Activated CD4-positive, CD25-positive, alpha-beta regulatory T cell treated with anti-CD3 and anti-CD28 coated beads, Interleukin-2, amount 50 U/mL, for 16 hours (primary cell): Measurements from ENCODE around the gene KRTAP27-1.

Experiments
- DNase-seq: peaks from one replicate; pipeline ENCODE4 v3.0.0-alpha.2; 2020; ENCODE audit warnings: low read depth, low spot score

KRTAP27-1 gene, protein sequence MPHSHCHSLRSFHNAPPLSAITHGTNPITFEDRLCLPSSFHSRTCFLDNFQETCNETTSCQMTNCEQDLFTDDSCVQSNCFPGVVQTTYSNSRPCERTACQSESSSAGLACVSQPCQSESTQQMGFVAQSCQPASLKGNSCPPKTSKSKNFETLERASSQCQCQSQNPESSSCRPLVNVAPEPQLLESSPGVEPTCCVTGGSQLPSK

DNA sequence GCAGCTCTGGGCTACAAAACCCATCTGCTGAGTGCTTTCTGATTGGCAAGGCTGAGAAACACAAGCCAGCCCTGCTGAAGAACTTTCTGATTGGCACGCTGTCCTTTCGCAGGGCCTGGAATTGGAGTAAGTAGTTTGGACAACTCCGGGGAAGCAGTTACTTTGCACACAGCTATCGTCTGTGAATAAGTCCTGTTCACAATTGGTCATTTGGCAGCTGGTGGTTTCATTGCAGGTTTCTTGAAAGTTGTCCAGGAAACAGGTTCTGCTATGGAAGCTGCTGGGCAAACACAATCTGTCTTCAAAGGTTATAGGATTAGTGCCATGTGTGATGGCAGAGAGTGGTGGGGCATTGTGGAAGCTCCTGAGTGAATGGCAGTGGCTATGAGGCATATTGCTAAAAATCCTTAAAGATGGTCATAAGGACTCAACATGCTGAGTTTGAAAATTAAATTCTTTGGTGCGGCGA lies at the start of gene KRTAP27-1:
KRTAP27-1 (minus strand) TSS at position 419 of the 469 bp plus-strand sequence; CDS start at position 393, 26 bp downstream.
- DNase-seq, result no peak

DNA sequence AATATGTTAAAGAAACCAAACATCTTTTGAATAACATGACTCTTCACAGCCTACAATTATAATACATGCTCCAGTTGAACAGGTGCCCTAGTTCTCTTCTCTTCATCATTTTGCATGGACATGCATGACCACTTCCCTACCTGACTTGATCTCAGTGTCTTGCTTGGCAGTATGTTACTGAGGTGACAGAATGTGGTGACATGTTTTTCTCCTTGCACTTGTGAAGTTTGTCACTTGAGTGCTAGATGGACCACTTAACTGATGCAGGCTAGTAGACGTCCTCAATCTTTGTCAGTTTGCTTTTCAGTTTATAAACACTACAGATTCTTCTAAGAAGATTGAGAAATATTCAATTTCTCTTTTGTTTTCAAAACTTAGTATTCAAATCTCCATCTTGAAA lies 44.7 kb upstream of the KRTAP27-1 start:
- no peak for DNase-seq

DNA sequence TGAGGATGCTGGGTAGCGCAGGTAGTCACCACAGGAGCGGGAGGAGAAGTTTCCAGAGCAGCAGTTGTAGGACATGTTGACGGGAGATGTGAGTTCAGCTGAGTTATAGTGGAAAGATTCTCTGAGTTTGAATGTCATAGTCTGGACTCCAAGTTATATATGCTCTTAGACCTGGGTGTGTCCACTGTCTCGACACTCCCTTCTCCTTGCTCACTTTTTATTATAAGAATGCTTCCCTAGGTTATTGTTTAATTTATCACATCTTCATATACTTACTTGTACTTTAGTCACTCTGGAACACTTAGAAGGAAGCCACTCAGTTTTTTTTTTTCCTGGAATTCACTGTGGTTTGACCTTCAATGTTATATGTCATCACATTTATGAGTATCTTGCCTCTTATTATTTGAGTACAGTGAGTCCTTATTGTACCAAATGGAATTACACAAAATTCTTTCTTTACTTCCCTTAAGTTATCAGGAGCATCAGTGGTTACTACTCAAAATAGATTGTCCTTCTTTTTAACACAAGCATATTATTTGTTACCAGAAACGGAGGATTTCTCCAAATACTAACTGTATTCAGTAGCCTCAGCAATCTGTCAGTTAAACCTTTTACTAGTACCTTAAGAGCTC lies 34.8 kb upstream of the KRTAP27-1 start, which contains the start of gene KRTAP13-2:
KRTAP13-2 (minus strand) TSS at position 133 of the 632 bp plus-strand sequence; CDS start at position 75, 58 bp downstream.
- DNase-seq, result no peak

DNA sequence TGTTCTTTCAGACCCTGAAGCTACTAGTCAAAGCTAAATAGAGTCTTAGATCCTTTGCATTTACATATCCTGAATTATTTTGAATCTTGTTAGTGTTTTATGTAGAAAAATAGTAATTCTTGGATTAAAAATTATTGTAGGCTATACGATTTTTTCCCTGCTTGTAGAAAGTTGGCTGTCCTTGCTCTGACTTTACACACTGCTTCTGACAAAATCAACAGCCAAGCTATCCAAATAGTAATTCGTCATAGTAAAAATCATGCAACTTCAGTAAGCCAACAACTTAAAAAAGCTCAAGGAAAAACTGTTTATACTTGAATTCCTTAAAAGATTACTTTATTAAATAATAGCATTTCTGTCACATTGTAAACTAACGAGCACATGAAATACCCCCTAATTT lies 18.4 kb upstream of the KRTAP27-1 start:
- no peak for DNase-seq

DNA sequence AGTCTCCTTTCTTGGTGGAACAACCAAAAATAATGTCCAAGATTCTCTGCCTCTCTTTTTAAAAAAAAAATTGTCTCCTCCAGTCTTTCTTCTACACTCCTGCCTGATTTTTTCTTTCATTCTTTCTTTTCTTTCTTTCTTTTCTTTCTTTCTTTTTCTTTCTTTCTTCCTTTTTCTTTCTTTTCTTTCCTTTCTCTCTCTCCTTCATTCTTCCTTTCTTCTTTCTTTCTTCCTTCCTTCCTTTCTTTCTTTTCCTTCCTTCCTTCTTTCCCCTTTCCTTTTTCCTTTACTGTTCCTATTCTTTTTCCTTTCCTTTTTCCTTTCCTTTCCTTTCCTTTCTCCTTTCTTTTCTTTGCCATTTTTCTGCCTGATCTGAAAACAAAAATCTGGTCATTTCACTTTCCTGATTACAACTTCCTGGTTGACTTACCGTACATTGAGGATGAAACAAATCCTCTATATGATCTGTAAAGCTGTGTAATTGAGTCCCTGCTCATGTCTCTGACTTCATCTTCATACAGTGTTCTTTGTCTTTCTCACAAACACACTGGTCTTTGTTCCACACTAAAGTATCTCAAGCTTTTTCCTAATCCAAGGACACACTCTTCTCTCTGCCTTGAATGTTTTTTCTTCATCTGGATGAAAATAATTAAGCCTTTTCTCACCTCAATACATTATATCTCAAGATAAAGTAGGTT lies 17.0 kb upstream of the KRTAP27-1 start:
- no peak for DNase-seq

DNA sequence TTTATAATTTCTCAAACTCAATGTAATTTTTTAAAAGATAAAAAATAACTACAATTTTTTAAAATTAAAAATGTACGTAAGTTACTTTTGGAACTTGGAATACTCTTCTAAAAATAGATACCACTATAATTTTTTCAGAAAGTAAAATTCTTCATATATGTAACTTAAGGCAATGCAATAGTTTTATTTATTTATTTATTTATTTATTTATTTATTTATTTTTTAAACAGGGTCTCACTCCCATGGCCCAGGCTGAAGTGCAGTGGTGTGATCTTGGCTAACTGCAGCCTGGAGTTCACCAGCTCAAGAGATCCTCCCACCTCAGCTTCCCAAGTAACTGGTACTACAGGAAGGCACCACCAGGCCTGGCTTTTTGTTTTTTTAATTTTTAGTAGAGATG lies 14.0 kb upstream of the KRTAP27-1 start:
- DNase-seq, result no peak

DNA sequence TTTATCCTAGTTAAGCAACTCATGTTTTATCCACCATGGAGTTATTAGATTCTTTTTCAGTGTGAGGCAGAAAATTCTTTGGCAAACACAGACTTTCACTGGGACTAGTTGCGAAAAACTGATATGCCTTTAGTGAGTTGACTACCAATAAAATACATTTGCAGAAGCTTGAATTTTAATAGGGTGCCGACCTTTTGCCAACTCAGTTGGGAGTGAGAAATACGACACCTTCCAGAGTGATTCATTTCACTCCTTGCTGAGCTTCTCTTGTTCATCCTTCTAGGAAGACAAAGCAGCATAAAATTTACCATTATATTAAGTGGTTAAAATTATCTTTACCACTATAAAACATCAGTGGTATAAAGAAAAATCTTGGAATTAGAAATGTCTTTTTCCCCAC lies 12.1 kb upstream of the KRTAP27-1 start:
- no peak for DNase-seq

DNA sequence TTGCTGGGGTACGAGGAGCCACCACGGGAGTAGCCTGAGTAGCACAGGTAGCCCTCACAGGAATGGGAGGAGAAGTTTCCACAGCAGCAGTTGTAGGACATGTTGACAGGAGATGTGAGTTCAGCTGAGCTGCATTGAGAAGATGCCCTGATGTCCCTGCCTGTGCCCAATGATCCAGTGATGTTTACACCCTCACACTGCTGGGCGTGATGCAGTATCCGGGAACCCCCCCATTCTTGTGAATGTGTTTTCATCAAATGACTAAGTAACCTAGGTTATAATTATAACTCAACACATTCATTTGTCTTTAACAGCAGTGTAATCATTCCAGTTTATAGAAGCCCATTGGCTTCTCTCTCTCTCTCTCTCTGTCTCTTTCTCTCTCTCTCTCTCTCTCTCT lies 11.0 kb upstream of the KRTAP27-1 start, which contains the start of gene KRTAP23-1:
KRTAP23-1 (minus strand) TSS at position 101 of the 400 bp plus-strand sequence; CDS start at position 101, 0 bp downstream.
- DNase-seq, result no peak

DNA sequence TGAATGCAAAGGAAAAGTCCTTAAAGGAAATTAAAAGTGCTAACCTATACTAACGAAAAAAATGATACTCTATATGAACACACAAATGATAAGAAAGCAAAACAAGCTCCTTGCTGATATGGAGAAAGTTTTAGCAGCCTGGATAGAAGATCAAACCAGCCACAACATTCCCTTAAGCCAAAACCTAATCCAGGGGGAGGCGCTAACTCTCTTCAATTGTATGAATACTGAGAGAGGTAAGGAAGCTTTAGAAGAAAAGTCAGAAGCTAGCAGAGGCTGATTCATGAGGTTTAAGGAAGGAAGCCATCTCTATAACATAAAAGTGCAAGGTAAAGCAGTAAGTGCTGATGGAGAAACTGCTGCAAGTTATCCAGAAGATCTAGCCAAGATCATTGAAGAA lies 7.5 kb upstream of the KRTAP27-1 start:
- DNase-seq, result no peak

DNA sequence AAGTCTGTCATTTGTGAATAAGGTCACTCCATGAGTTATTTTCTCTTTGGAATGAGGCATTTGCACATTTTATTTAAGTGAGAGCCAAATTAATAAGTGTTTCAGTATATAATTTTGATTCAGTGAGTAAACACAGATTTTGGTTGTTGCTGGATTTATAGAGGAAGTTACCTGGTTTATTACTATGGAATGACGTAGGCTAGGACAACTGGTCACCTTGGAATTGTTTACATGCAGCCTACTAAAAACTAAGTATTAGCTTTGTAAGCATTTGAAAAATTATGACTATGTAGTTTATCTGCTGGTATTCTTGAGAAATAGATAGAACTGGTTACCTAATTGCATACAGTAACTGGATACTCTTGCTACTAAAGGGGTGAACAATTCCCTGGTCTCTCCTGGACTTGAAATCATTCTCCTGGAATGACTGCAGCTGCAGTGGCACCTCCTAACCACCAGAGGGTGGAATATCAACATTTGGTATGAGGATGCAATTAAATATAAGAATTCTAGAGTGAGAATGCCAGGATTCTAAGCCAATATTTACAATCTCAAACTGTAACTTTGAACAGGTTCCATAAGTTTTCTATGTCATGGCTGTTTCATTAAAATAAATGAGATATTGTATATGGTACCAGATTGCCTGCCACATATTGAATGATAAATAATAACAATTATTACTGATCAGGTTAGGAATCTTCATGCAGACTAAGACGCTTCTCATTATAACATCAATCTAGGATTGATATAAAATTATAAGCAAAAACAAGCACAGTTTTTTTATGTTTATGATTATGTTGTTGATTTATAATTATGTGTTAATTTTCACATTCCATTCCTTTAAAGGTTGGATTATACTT lies 3.5 kb upstream of the KRTAP27-1 start:
- no peak for DNase-seq

DNA sequence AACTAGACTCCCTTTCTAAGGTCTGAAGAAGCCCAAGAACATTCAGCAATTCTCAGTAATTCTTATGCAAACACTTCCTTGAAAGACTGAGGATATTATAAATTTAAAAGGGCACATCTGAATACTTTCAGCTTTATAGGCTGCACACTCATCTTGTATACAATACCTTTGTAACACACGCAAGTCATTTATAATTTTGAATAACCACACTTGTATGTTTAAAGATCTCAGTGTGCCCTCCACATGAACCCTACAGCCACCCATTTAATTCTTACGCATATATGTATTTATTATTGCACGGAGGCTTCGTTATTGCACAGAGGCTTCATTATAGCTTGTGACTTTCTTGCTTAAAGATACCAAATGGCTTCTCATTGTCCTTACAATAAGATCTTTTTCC lies 1.2 kb upstream of the KRTAP27-1 start:
- DNase-seq, result no peak

DNA sequence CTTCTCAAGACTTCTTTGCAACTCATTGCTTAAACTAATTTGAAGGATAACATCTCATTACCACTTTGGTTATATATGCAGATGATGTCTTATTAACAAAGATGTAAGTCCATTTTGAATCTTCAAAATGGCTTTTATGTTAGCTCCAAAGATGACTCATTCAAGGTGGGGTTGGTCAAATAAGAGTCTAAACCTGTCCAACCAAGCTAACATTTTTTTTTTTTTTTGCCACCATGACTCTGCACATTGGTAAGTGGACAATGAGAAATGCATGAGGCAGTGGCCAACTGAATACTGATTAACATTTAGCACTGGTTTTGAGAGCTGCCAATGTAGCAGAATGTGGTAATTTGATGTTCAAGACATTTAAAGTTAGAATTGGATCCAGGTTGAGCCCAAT lies 278 bp upstream of the KRTAP27-1 start:
- no peak for DNase-seq

DNA sequence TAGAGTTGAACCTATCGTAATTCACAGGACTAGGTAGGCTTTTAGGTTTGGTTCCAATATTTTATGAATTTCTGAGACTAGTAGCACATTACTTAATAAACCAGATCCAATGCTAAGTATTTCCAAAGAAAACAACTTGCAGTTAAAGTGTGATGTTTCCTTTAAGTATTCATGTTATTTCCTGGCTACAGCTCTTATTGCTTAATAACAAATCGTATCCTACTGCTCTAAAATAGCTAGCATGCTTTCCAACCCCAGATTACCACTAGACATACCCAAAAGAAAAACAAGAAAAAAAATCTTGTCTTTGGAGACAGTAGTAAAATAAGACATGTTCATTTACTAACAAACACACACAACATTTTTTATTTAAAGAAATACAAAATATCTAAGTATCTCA lies 898 bp downstream of the KRTAP27-1 start:
- no peak for DNase-seq

DNA sequence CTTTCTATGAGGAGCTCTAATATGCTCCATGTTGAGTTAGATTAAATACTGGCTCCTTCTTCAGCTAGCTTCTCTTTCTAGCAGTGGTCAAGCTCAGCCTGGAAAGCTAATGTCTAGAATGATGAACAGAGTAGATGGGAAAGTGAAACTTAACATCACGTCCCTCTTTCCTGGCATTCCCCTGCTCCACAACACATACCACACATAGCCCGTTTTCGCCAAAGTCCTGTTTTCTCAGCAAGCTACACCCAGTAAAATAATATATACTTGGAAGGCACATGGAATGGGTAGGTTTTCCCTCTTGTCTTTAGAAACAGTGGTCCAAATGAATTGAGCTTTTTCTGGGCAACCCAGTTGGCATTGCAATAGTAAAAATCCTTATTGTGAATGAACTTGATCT lies 3.8 kb downstream of the KRTAP27-1 start:
- DNase-seq, result no peak

DNA sequence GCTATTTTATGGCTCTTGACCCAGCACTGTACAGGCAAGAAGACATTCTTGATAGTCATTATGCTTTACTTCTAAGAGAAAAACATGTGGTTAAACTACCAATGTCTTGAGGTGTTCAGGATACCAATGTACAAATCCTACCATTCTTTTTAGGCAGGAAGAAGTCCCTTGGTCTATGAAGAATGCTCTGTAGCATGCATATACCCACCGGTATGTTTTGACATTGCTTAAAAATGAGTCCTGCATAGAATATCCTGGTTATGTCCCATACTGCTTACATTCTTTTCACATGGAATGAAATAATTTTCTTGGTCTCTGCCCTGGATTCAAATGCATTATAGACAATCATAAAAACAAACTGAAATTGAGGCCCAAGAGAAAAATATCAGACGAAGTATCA lies 4.8 kb downstream of the KRTAP27-1 start:
- DNase-seq, result no peak

DNA sequence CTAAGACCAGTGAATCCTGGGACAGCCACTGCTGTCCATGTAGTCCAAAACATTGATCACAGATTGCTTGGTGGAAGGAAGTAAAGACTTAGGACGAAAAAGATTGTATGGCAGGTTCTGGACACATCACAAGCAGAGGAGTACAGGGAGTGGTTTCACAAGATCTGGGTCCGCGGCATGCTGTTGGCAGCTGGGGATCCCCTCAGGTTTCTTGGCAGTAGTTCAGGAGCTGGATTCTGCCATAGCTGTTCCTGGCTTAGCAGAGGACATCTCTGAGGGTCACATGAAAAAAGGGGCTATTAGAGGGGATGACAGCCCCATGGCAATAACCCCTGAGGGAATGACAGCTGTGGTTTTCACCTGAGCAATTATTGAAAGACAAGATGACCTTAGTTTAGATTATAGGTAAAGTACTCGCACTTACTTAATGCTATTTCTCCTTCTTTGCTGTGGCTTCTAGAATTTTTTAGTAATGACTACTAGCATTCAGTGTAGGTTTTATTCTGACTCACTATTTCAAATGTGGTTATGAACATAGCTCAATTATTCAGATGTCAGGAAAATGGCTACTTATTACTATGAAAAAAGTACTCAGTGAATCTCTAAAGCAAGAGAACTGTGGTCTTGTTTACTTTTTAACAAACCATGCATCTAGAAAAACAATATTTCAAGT lies 8.2 kb downstream of the KRTAP27-1 start:
- DNase-seq, result no peak

DNA sequence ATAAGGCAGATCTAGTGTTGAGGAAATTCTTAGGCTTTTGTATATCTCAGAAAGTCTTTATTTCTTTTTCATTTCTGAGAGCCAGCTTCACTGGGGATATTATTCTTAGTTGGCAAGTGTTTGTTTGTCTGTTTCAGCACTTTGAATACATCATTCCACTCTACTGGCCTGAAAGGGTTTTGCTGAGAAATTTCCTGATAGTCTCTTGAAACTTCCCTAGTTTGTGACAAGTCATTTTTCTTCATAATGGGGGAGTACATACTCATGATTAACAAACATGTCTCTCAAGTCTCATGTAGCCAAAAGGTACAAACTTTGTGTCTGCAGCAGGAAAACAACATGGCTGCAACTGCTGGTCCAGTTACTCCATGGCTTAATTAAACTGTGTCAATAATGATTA lies 11.1 kb downstream of the KRTAP27-1 start:
- DNase-seq, result no peak

DNA sequence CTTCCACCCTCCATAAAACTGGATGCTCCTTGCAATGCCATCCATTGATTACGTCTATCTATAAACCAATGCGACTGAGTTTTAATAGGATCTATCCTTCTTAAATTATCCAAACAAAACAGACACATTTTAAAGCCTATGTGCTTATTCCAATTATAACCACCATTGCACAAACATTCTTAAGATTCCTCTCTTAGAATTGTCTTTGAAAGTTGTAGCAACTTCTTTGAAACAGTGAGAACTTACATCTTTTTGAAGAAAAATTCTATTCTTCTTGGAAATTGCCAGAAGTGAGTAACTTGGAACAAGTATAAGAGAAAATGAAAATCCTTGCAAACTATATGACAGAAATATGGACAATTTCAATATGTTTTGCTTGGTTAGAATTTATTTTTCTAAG lies 17.3 kb downstream of the KRTAP27-1 start, which contains the start of gene KRTAP26-1:
KRTAP26-1 (minus strand) TSS at position 101 of the 400 bp plus-strand sequence. CDS start 280 bp downstream, outside the sequence.
- DNase-seq, result no peak

DNA sequence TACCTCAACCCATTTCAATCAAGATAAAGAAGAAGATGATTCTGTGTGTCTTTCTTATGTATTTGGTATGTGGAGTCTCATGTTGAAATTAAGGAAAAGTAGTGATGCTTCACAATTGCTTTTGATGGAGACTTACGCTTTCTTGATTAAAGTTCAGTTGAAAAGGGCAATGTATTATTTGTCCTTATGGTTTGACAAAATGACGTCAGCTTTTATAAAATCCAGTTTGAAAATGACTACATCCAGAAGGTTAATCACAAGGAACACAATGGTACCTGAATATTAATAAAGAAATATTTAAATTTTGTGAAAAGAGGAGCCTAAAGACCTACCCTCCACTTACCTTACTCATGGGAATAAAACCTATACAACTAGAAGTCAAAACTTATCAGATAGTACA lies 21.8 kb downstream of the KRTAP27-1 start:
- no peak for DNase-seq

DNA sequence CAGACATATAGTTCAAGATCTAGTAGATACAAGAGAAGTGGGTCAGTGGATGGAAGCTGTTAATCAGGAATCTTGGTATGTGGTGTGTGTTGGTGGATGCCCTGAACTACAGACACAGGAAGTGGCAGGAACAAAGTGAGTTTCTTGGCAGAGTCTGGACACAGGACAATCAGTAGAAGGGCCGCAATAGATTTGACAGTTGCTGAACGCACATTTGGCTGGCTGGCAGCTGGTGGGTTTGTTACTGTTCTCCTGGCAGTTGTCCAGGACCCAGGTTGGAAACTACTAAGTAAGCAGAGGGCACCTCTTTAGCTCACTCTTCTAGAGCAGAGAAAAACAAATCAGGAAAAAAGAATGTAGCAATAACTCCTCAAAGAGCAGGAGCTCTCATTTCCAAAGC lies 30.6 kb downstream of the KRTAP27-1 start:
- DNase-seq, result no peak

DNA sequence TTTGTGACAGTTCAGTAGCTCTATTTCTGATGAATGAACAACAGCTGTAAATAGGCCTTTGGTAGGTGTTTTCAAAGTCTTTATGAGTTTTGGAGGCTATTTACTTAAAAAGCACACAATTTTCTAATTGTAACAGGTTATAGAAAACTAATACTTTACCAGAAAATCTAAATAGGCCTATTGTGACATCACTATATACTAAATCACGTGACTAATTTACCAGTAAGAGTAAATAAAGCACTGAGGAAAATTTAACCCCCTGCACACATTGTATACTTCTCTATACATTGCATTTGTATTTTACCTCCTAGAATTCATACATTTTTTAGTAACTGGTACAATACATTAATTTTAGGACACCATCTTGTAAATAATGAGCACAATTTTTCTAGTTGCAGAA lies 32.4 kb downstream of the KRTAP27-1 start:
- no peak for DNase-seq
